ENCODE results near the gene CD101. TPM values are rescaled to one million over a fixed set of nuclear protein-coding genes. Genes with fewer than 3 reads are reported as not detected.

Gene CD101
- total RNA-seq, 2 donors from 2014 or later: 0.26 to 0.33 TPM

GRCh38 chr1:117069220-117069844 is 67.8 kb downstream of the CD101 start:
- no peaks in the 10 kb centered on the region for H3K36me3 ChIP-seq (replicated peaks in 1 of 2; ENCODE audit: insufficient read depth in 1 of 2, low read depth in 2 of 2)
- intact Hi-C loops (cut with DNase I): no loop called here
- no peak for TF ChIP-seq POLR2A (IDR thresholded peaks at IDR 0.05)

GRCh38 chr1:117070124-117070523 is 68.6 kb downstream of the CD101 start:
- 88 to 96% methylated on average over 2 of the region's 2 CpGs for WGBS, 2 donors
- no peak overlapping the region for H3K4me3 ChIP-seq
- no peak for TF ChIP-seq CTCF (IDR thresholded peaks at IDR 0.05)
- no peak for TF ChIP-seq POLR2A (IDR thresholded peaks at IDR 0.05)
- no peaks in the 10 kb centered on the region for H3K36me3 ChIP-seq (replicated peaks in 1 of 2; ENCODE audit: insufficient read depth in 1 of 2, low read depth in 2 of 2)
- H3K9me3 ChIP-seq: no peaks in the 10 kb centered on the region
- ATAC-seq (no peak), DNase-seq (no peak)
- no peaks in the 10 kb centered on the region for H3K27me3 ChIP-seq
- H3K27ac ChIP-seq: no peak overlapping the region
- intact Hi-C loops (cut with DNase I): loop anchor here (5.0 to 10.0 kb wide), 2 partner anchors 55 to 217 kb away; partner anchors contain the start of gene TRIM45
- H3K4me1 ChIP-seq: no peaks in the 10 kb centered on the region

More at GRCh38 chr1:117069220-117069844, 67.8 kb downstream of the CD101 start:
- no peak for DNase-seq
- ATAC-seq: no peak
- Histone ChIP-seq H3K4me3 (no peak overlapping the region), H3K27me3 (no peaks in the 10 kb centered on the region), H3K27ac (no peak overlapping the region), H3K9me3 (no peaks in the 10 kb centered on the region), H3K4me1 (no peaks in the 10 kb centered on the region)
- WGBS, 2 donors: 87 to 89% methylated on average over 4 of the region's 4 CpGs

GRCh38 chr1:117076648-117077047 is 75.1 kb downstream of the CD101 start:
- 96% methylated on average over 5 of the region's 5 CpGs for WGBS, 2 donors
- intact Hi-C loops (cut with DNase I): loop anchor here (10.0 kb wide), 1 partner anchor 48 kb away; the partner anchor contains the start of gene TRIM45

GRCh38 chr1:117077267-117077666 is 75.7 kb downstream of the CD101 start:
- H3K4me1 ChIP-seq: no peaks in the 10 kb centered on the region
- peaks cover 11 to 13% of the 10 kb centered on the region in 2 donors for H3K36me3 ChIP-seq (replicated peaks in 1 of 2; ENCODE audit: insufficient read depth in 1 of 2, low read depth in 2 of 2)
- no peaks in the 10 kb centered on the region for H3K27me3 ChIP-seq
- no peak for DNase-seq
- intact Hi-C loops (cut with DNase I): loop anchor here (10.0 kb wide), 1 partner anchor 48 kb away; the partner anchor contains the start of gene TRIM45
- TF ChIP-seq POLR2A (IDR thresholded peaks at IDR 0.05) (no peak), CTCF (IDR thresholded peaks at IDR 0.05) (no peak)
- H3K4me3 ChIP-seq: no peak overlapping the region
- no peak for ATAC-seq
- no peak overlapping the region for H3K27ac ChIP-seq
- H3K9me3 ChIP-seq: no peaks in the 10 kb centered on the region
- WGBS, 2 donors: 52 to 80% methylated on average over 3 of the region's 3 CpGs

More at GRCh38 chr1:117076648-117077047, 75.1 kb downstream of the CD101 start:
- no peaks in the 10 kb centered on the region for H3K9me3 ChIP-seq
- DNase-seq (no peak), ATAC-seq (no peak)
- no peaks in the 10 kb centered on the region for H3K27me3 ChIP-seq
- no peaks in the 10 kb centered on the region for H3K4me1 ChIP-seq
- no peak overlapping the region for H3K4me3 ChIP-seq
- TF ChIP-seq POLR2A (IDR thresholded peaks at IDR 0.05) (no peak), CTCF (IDR thresholded peaks at IDR 0.05) (no peak)
- H3K36me3 ChIP-seq (replicated peaks in 1 of 2; ENCODE audit: insufficient read depth in 1 of 2, low read depth in 2 of 2): peaks cover 11 to 13% of the 10 kb centered on the region in 2 donors
- no peak overlapping the region for H3K27ac ChIP-seq

GRCh38 chr1:117079737-117080136 is 78.2 kb downstream of the CD101 start:
- H3K36me3 ChIP-seq (replicated peaks in 1 of 2; ENCODE audit: insufficient read depth in 1 of 2, low read depth in 2 of 2): peaks cover 11 to 13% of the 10 kb centered on the region in 2 donors
- no peaks in the 10 kb centered on the region for H3K4me1 ChIP-seq
- H3K27ac ChIP-seq: no peak overlapping the region
- DNase-seq (peak in 1 of 4 donors; percentile 26), ATAC-seq (no peak)
- H3K27me3 ChIP-seq: no peaks in the 10 kb centered on the region
- no peak overlapping the region for H3K4me3 ChIP-seq
- intact Hi-C loops (cut with DNase I): loop anchor here (10.0 kb wide), 1 partner anchor 45 kb away; the partner anchor contains the start of gene TRIM45
- WGBS, 2 donors: 78 to 79% methylated on average over 6 of the region's 6 CpGs
- H3K9me3 ChIP-seq: no peaks in the 10 kb centered on the region
- no peak for TF ChIP-seq POLR2A (IDR thresholded peaks at IDR 0.05)
- no peak for TF ChIP-seq CTCF (IDR thresholded peaks at IDR 0.05)

Measured in body of pancreas (tissue), 4 donors.